ENCODE results near the gene STK33.

STK33 gene

DNA sequence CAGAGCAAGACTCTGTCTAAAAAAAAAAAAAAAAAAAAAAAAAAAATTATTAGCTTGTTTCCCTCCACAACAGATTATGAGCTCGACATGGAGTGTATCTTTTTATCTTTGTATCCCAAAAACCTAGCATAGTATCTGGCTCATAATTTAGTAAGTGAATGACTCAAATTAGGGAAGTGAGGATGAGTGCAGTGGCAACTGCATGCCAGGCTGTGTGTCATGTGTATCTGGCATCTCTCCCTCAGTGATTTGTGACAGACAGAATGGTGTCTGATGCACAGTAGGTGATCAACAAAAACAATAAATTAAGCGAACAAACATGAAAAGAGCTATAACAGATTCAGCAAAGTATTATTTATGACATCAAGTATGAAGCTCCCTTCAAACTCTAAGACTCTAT is 7.2 kb downstream of the STK33 start:
- Mint-ChIP-seq H3K27ac (no peak overlapping the region), H3K4me3 (no peak overlapping the region), H3K4me1 (no peaks in the 10 kb centered on the region), H3K9me3 (no peaks in the 10 kb centered on the region), H3K36me3 (ENCODE audit: low read depth) (no peaks in the 10 kb centered on the region), H3K27me3 (ENCODE audit: low read depth) (no peaks in the 10 kb centered on the region)
- TF ChIP-seq, protein P1, sequence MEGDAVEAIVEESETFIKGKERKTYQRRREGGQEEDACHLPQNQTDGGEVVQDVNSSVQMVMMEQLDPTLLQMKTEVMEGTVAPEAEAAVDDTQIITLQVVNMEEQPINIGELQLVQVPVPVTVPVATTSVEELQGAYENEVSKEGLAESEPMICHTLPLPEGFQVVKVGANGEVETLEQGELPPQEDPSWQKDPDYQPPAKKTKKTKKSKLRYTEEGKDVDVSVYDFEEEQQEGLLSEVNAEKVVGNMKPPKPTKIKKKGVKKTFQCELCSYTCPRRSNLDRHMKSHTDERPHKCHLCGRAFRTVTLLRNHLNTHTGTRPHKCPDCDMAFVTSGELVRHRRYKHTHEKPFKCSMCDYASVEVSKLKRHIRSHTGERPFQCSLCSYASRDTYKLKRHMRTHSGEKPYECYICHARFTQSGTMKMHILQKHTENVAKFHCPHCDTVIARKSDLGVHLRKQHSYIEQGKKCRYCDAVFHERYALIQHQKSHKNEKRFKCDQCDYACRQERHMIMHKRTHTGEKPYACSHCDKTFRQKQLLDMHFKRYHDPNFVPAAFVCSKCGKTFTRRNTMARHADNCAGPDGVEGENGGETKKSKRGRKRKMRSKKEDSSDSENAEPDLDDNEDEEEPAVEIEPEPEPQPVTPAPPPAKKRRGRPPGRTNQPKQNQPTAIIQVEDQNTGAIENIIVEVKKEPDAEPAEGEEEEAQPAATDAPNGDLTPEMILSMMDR (IDR thresholded peaks at IDR 0.05; ENCODE audit: unreplicated experiment in 3 of 3), result no peak

DNA sequence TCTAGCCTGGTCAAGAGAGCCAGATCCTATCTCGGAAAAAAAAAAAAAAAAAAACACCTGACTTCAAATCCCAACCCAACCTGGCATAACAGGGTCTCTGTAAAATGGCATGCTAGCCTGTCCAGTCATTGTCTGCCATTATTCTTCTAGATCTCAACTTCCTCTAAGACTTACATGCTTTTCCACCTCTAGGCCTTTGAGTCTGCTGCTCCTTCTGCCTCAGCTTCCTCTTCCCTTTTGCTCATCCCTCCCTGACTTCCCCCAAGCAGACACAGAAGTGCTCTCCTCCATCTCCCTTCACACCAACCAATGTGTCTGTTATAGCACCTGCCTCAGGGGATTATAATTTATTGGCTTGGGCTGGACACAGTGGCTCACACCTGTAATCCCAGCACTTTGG is 7.8 kb downstream of the STK33 start:
- Mint-ChIP-seq H3K36me3 (ENCODE audit: low read depth) (peaks cover under 1% of the 10 kb centered on the region), H3K4me3 (no peak overlapping the region), H3K27me3 (ENCODE audit: low read depth) (no peaks in the 10 kb centered on the region), H3K4me1 (no peaks in the 10 kb centered on the region), H3K9me3 (no peaks in the 10 kb centered on the region), H3K27ac (no peak overlapping the region)
- TF ChIP-seq, protein P1 (IDR thresholded peaks at IDR 0.05; ENCODE audit: unreplicated experiment in 3 of 3), result no peak

DNA sequence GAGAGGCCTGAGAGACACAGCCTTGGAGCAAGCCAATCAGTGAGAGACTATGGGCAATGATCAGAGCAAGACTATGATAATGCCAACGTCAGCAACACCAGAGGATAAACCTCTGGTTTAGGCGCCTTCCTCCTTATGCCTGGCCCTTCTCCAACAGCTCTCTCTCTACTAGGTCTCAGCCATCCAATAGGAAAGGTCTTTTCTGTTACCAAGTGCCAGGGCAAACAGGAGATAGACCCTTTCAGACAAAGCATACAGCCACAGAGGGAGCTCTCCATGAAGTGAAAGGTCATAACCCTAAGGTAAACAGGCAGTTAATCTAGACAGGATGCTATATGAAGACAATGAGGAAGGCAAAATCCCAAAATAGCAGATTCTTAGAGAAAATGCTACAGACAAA is 9.5 kb downstream of the STK33 start:
- Mint-ChIP-seq H3K4me3 (no peak overlapping the region), H3K27ac (peak overlapping the region in 1 of 3 experiments; percentile 63), H3K36me3 (ENCODE audit: low read depth) (peaks cover 12% of the 10 kb centered on the region), H3K4me1 (no peaks in the 10 kb centered on the region), H3K9me3 (peaks cover 6% of the 10 kb centered on the region), H3K27me3 (ENCODE audit: low read depth) (no peaks in the 10 kb centered on the region)
- TF ChIP-seq, protein P1 (IDR thresholded peaks at IDR 0.05; ENCODE audit: unreplicated experiment in 3 of 3), result no peak

DNA sequence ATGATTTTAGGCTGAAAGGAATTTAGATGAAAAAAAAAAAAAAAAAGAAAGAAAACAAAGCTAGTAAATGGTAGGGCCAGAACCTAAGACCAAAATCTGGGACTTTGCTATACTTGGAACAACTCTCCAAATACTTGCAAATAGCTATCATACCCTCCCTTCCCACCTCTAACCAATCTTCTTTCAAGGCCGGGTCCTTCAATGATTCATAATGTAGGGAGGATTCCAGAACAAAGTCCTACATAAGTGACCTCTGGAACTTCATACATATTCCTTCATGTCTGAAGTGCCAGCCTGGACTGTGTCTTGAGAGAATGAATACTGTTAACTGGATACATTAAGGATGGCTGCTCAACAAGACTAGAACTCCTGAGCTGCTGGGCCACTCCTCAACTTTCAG is 9.9 kb downstream of the STK33 start:
- Mint-ChIP-seq H3K4me3 (no peak overlapping the region), H3K4me1 (no peaks in the 10 kb centered on the region), H3K9me3 (peaks cover 7% of the 10 kb centered on the region), H3K27ac (peak overlapping the region in 1 of 3 experiments; percentile 63), H3K36me3 (ENCODE audit: low read depth) (peaks cover 12% of the 10 kb centered on the region), H3K27me3 (ENCODE audit: low read depth) (no peaks in the 10 kb centered on the region)
- TF ChIP-seq, protein P1 (IDR thresholded peaks at IDR 0.05; ENCODE audit: unreplicated experiment in 3 of 3), result no peak

DNA sequence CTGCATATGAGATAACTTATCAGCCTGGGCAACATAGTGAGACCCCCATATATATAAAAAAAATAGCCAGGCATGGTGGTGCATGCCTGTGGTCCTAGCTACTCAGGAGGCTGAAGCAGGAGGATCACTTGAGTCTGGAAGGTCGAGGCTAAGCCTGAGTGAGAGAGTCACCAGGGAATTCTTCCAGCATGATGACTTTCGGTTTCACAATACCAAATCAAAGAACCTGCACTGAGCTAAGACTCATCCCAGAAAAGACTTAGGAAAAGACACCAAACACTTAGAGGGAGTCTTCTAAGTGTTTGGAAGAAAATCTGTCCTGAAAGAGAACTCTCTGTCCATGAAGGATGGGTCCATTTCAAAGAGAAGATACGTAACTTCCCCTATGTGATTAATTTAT is 12.7 kb downstream of the STK33 start:
- Mint-ChIP-seq H3K9me3 (peaks cover 12% of the 10 kb centered on the region), H3K36me3 (ENCODE audit: low read depth) (peaks cover 12% of the 10 kb centered on the region)

More for the DNA sequence above, 12.7 kb downstream of the STK33 start:
- Mint-ChIP-seq H3K27ac (no peak overlapping the region), H3K4me3 (no peak overlapping the region), H3K4me1 (no peaks in the 10 kb centered on the region), H3K27me3 (ENCODE audit: low read depth) (no peaks in the 10 kb centered on the region)
- TF ChIP-seq, protein P1 (IDR thresholded peaks at IDR 0.05; ENCODE audit: unreplicated experiment in 3 of 3), result no peak
